GM12878 (cell line): ENCODE results near the gene HPD. TPM values are rescaled to one million over a fixed set of nuclear protein-coding genes. Genes with fewer than 3 reads are reported as not detected.

ENCODE experiments used
- ATAC-seq: fragments of 200-7000 bp; cut with Tn5 transposase; 3 replicates; pipeline ENCODE4 v1.9.1; 2020; ENCODE audit warnings: mild to moderate bottlenecking, moderate library complexity
- BruUV-seq: library from RNA; stranded (reverse); fragments of 400-500 nt; replicated peaks from 2 replicates; lab custom pipeline; 2021; lab: Mats Ljungman, UMichigan
- CTCF ChIA-PET: fragments of 300-600 bp; sonication (Branson Sonifier 250); formaldehyde crosslinking; extraction: SDS; loops from one replicate; lab custom pipeline; 2021; ENCODE audit warnings: inconsistent platforms; lab: Yijun Ruan, JAX
- POLR2A ChIA-PET: fragments of 350-600 bp; formaldehyde crosslinking; extraction: SDS; loops from one replicate; lab custom pipeline; 2021; ENCODE audit warnings: inconsistent platforms; lab: Charles Lee
- RAD21 ChIA-PET: fragments of 300-600 bp; sonication (Branson Sonifier 250); formaldehyde crosslinking; loops from one replicate; lab custom pipeline; 2023; ENCODE audit warnings: antibody characterized with exemption; ENCODE audit not compliant: unreplicated experiment; lab: Charles Lee
- SMC1A ChIA-PET: fragments of 300-600 bp; sonication (Branson Sonifier 250); formaldehyde crosslinking; loops from one replicate; lab custom pipeline; 2023; ENCODE audit not compliant: unreplicated experiment, uncharacterized antibody; lab: Charles Lee
- DNase-seq: peaks from one replicate; pipeline ENCODE4 v3.0.0-alpha.2; 2011; ENCODE audit warnings: low read depth, low spot score
- FAIRE-seq: peaks from 3 replicates; lab custom pipeline; 2011; peaks lifted over from hg19 to GRCh38; lab: Jason Lieb, UNC
- H2AFZ ChIP-seq: 2 replicates; pipeline ENCODE4 v1.6.0; 2011; ENCODE audit warnings: low read depth, low read length, control low read depth; ENCODE audit not compliant: control insufficient read depth
- H3K27ac ChIP-seq: 2 replicates; pipeline ENCODE4 v1.5.1; 2011; ENCODE audit warnings: control low read depth; ENCODE audit not compliant: control insufficient read depth, insufficient read depth
- H3K27me3 ChIP-seq, 2 experiments: replicated peaks in 1 of 2; 2 replicates each; pipeline versions ENCODE4 v1.6.0 to v1.6.1; 2011; ENCODE audit warnings: low read length in 1 of 2; ENCODE audit not compliant: control insufficient read depth in 2 of 2, insufficient read depth in 2 of 2
- H3K36me3 ChIP-seq, 2 experiments: 2 replicates each; pipeline ENCODE4 v1.5.1; 2011; ENCODE audit warnings: low read length in 1 of 2; ENCODE audit not compliant: control insufficient read depth in 2 of 2, insufficient read depth in 2 of 2
- H3K4me1 ChIP-seq: 2 replicates; pipeline ENCODE4 v1.6.1; 2011; ENCODE audit warnings: mild to moderate bottlenecking, low read length, moderate library complexity, mixed read lengths; ENCODE audit not compliant: control insufficient read depth, insufficient read depth
- H3K4me2 ChIP-seq: 2 replicates; pipeline ENCODE4 v1.6.0; 2011; ENCODE audit warnings: control low read depth; ENCODE audit not compliant: control insufficient read depth, insufficient read depth
- H3K4me3 ChIP-seq: fragments of 200-600 bp; sonication (generic); 2 replicates; pipeline ENCODE4 v1.5.1; 2016
- H3K79me2 ChIP-seq: 2 replicates; pipeline ENCODE4 v1.6.0; 2011; ENCODE audit warnings: low read length; ENCODE audit not compliant: control insufficient read depth, insufficient read depth
- H3K9ac ChIP-seq: 2 replicates; pipeline ENCODE4 v1.8.0; 2011; ENCODE audit warnings: low read length, control low read depth, mixed read lengths; ENCODE audit not compliant: control insufficient read depth, insufficient read depth
- H3K9me3 ChIP-seq: replicated peaks from 3 replicates; pipeline ENCODE4 v1.5.1; 2011; ENCODE audit warnings: mild to moderate bottlenecking, low read length; ENCODE audit not compliant: control insufficient read depth, insufficient read depth
- H4K20me1 ChIP-seq: 2 replicates; pipeline ENCODE4 v1.6.0; 2011; ENCODE audit not compliant: control insufficient read depth, insufficient read depth
- CUX1 ChIP-seq: IDR thresholded peaks from 2 replicates; pipeline ENCODE4 v1.6.1; 2012; ENCODE audit warnings: improper control_type of control experiment, low read depth, low read length; ENCODE audit not compliant: insufficient replicate concordance
- E4F1 ChIP-seq: fragments of 450-650 bp; IDR thresholded peaks from 2 replicates; pipeline ENCODE4 v1.6.1; 2018; ENCODE audit warnings: borderline replicate concordance, mild to moderate bottlenecking; ENCODE audit not compliant: partially characterized antibody
- MLLT1 ChIP-seq: fragments of 450-650 bp; IDR thresholded peaks from 2 replicates; pipeline ENCODE4 v1.6.1; 2016; ENCODE audit warnings: mild to moderate bottlenecking
- MTA2 ChIP-seq: fragments of 450-650 bp; IDR thresholded peaks from 2 replicates; pipeline ENCODE4 v1.6.1; 2016; ENCODE audit warnings: low read depth, mild to moderate bottlenecking, moderate library complexity
- REST ChIP-seq: IDR thresholded peaks from 2 replicates; pipeline ENCODE4 v1.6.1; 2012; ENCODE audit warnings: mild to moderate bottlenecking, low read depth, low read length
- SREBF1 ChIP-seq: IDR thresholded peaks from 2 replicates; pipeline ENCODE4 v1.6.1; 2012; ENCODE audit warnings: mild to moderate bottlenecking, low read length
- YY1 ChIP-seq: IDR thresholded peaks from 2 replicates; pipeline ENCODE4 v1.6.1; 2011; ENCODE audit warnings: low read depth, mild to moderate bottlenecking, low read length
- WGBS: methylation state at CpG from one replicate; pipeline ENCODE4 v1.1.6; 2016; ENCODE audit warnings: low lambda C conversion rate; ENCODE audit not compliant: insufficient replicate concordance, insufficient coverage; ENCODE audit errors: missing lambda C conversion rate; 5-methylcytosine and 5-hydroxymethylcytosine counted together
- in situ Hi-C: fragments of 300-500 bp; cut with MboI; formaldehyde crosslinking; loops from 9 replicates; pipeline ENCODE4 v1.14.3; 2018; ENCODE audit warnings: mixed read lengths
- intact Hi-C: fragments of 100-400 bp; cut with micrococcal nuclease; formaldehyde crosslinking; loops from one replicate; pipeline ENCODE4 v1.14.2; 2022; ENCODE audit not compliant: unreplicated experiment
- polyA plus RNA-seq, 11 experiments: library from polyadenylated mRNA; depleted of rRNA in 4 of 11; unstranded in 6 of 11; stranded (reverse) in 5 of 11; fragments of >200 nt; fragmentation: Nextera tagmentation in 4 of 11; fragmentation: Illumina TruSeq in 1 of 11; extraction: Ambion mirVana in 4 of 11; extraction: Trizol in 1 of 11; gene quantifications; 1 replicate in 1 of 11; 2 replicates in 10 of 11; pipeline versions ENCODE4 v1.2.1 to v1.2.3, GENCODE V29; 2011 to 2016; ENCODE audit warnings: inconsistent platforms in 2 of 11, missing spikeins in 2 of 11, low read depth in 1 of 11
- total RNA-seq, 4 experiments: library from RNA; depleted of rRNA in 3 of 4; stranded (reverse); fragments of >200 nt in 3 of 4; fragmentation: Illumina TruSeq in 1 of 4; extraction: Trizol in 1 of 4; gene quantifications; 2 replicates each; pipeline versions ENCODE4 v1.2.1 to v1.2.3, GENCODE V29; 2013 to 2021

Gene HPD
- total and polyA plus RNA-seq, 10 of the 15 experiments (the other 5 are each of a cell fraction or from before 2014, with no cell fraction given): 0.04 to 0.69 (median 0.28) TPM; not detected in 7

GRCh38 chr12:121888478-121889273, 30.0 kb upstream of the HPD start, which contains the start of gene PSMD9:
Gene PSMD9 (plus strand): TSS chr12:121888790. CDS start chr12:121888857, 67 bp downstream.
- WGBS: under 1% methylated on average over 67 of the region's 67 CpGs
- DNase-seq (peak; percentile 90), ATAC-seq (peak; percentile 98), FAIRE-seq (peak; percentile 98)
- no peaks in the 10 kb centered on the region for H4K20me1 ChIP-seq
- TSS peak; percentile 89 for BruUV-seq
- H3K4me3 ChIP-seq: peak within 1 kb of the TSS; percentile 89
- H3K9ac ChIP-seq: peak within 1 kb of the TSS; percentile 76
- CTCF ChIA-PET: interaction anchor here (0.7 to 4.6 kb wide), 22 partner anchors 9 to 588 kb away, joined by 3 to 90 read pairs (median 4); partner anchors contain the start of genes CFAP251, RHOF and TMEM120B
- peaks cover 5% of the 10 kb centered on the region; the same call in 1 of the 2 replicates for H3K4me1 ChIP-seq
- RAD21 ChIA-PET: interaction anchor here (0.5 to 5.3 kb wide), 13 partner anchors 30 to 234 kb away, joined by 3 to 54 read pairs (median 3); partner anchors contain the start of genes CFAP251 and RHOF
- in situ Hi-C loops (loop anchor here (5.0 kb wide), 1 partner anchor 91 kb away; no protein-coding TSS in a partner anchor), intact Hi-C loops (loop anchor here (1.0 to 5.0 kb wide), 2 partner anchors 94 to 201 kb away; no protein-coding TSS in a partner anchor)
- no peaks in the 10 kb centered on the region for H3K9me3 ChIP-seq
- H3K36me3 ChIP-seq: no peaks in the 10 kb centered on the region; a peak in 2 of 4 replicates
- H3K27me3 ChIP-seq: no peaks in the 10 kb centered on the region
- peaks cover 21% of the 10 kb centered on the region for H3K79me2 ChIP-seq
- POLR2A ChIA-PET: interaction anchor here (0.6 to 2.0 kb wide), 9 partner anchors 18 to 190 kb away, joined by 4 to 11 read pairs (median 5); partner anchors contain the start of genes MLXIP, SETD1B and TMEM120B
- SMC1A ChIA-PET: interaction anchor here (0.7 to 2.7 kb wide), 8 partner anchors 11 to 338 kb away, joined by 3 to 36 read pairs (median 4); partner anchors contain the start of gene RHOF
- peak within 1 kb of the TSS; percentile 89 for H2AFZ ChIP-seq
- peak within 1 kb of the TSS; percentile 65 for H3K4me2 ChIP-seq
- peak within 1 kb of the TSS; percentile 84 for H3K27ac ChIP-seq
- TF ChIP-seq MLLT1 (peak; percentile 71; the same call in 1 of the 2 replicates), CUX1 (no peak), SREBF1 (peak; percentile 74), REST (no peak), E4F1 (no peak), YY1 (peak; percentile 89), MTA2 (peak; percentile 85)
